CD8-positive, alpha-beta memory T cell (primary cell): ENCODE data around the gene TRIM32. TPM values are rescaled to one million over a fixed set of nuclear protein-coding genes. Genes with fewer than 3 reads are reported as not detected.
A peak's percentile ranks its signal among the peaks of the same experiment; 100 is the strongest.

Source experiments
- CTCF ChIA-PET: fragments of 350-600 bp; sonication (Branson Sonifier 250); formaldehyde crosslinking; loops from one replicate; lab custom pipeline; 2021; ENCODE audit warnings: antibody characterized with exemption; lab: Charles Lee
- POLR2A ChIA-PET: fragments of 350-600 bp; sonication (Branson Sonifier 250); formaldehyde crosslinking; loops from one replicate; lab custom pipeline; 2021; ENCODE audit warnings: antibody characterized with exemption; lab: Charles Lee
- DNase-seq, 5 donors: peaks; one replicate each; pipeline versions ENCODE4 v3.0.0 to v3.0.0-alpha.2; 2020 to 2022; ENCODE audit warnings: mixed read lengths in 1 of 5
- H3K27ac ChIP-seq: one replicate; pipeline ENCODE4 v1.7.0; 2013; ENCODE audit warnings: low read depth, mild to moderate bottlenecking, low read length, moderate library complexity
- H3K27me3 ChIP-seq: 2 replicates; pipeline ENCODE4 v1.7.0; 2013; ENCODE audit warnings: low read length, mild to moderate bottlenecking; ENCODE audit not compliant: insufficient read depth, poor library complexity, severe bottlenecking
- H3K36me3 ChIP-seq: 2 replicates; pipeline ENCODE4 v1.7.0; 2013; ENCODE audit warnings: mild to moderate bottlenecking, low read length, moderate library complexity; ENCODE audit not compliant: insufficient read depth
- H3K4me1 ChIP-seq: 2 replicates; pipeline ENCODE4 v1.7.0; 2013; ENCODE audit warnings: mild to moderate bottlenecking, low read length, moderate library complexity; ENCODE audit not compliant: insufficient read depth
- H3K4me3 ChIP-seq: 2 replicates; pipeline ENCODE4 v1.7.0; 2013; ENCODE audit warnings: mild to moderate bottlenecking, low read length
- H3K9me3 ChIP-seq: 2 replicates; pipeline ENCODE4 v1.7.0; 2013; ENCODE audit warnings: mild to moderate bottlenecking, low read length
- H3K27ac Mint-ChIP-seq, 8 donors: one replicate each; pipeline ENCODE4 v1.8.0; 2020 to 2021; ENCODE audit warnings: mixed read lengths in 8 of 8, mild to moderate bottlenecking in 6 of 8, inconsistent platforms in 3 of 8, moderate library complexity in 3 of 8
- H3K27me3 Mint-ChIP-seq, 2 donors: one replicate each; pipeline ENCODE4 v1.8.0; 2020 to 2021; ENCODE audit warnings: mixed read lengths in 2 of 2, mild to moderate bottlenecking in 1 of 2, moderate library complexity in 1 of 2
- H3K36me3 Mint-ChIP-seq, 3 donors: one replicate each; pipeline ENCODE4 v1.8.0; 2020 to 2021; ENCODE audit warnings: mixed read lengths in 3 of 3, inconsistent platforms in 1 of 3, mild to moderate bottlenecking in 1 of 3
- H3K4me1 Mint-ChIP-seq, 3 donors: one replicate each; pipeline ENCODE4 v1.8.0; 2020 to 2021; ENCODE audit warnings: mixed read lengths in 3 of 3, inconsistent platforms in 1 of 3, mild to moderate bottlenecking in 1 of 3
- H3K4me3 Mint-ChIP-seq, 7 donors: one replicate each; pipeline ENCODE4 v1.8.0; 2020 to 2021; ENCODE audit warnings: mixed read lengths in 7 of 7, mild to moderate bottlenecking in 6 of 7, moderate library complexity in 4 of 7, inconsistent platforms in 2 of 7
- H3K9me3 Mint-ChIP-seq, 5 donors: one replicate each; pipeline ENCODE4 v1.8.0; 2020 to 2022; ENCODE audit warnings: mixed read lengths in 5 of 5, mild to moderate bottlenecking in 3 of 5, moderate library complexity in 2 of 5, inconsistent platforms in 1 of 5
- polyA plus RNA-seq: library from polyadenylated mRNA; unstranded; fragments of 300-500 nt; fragmentation: Illumina TruSeq; gene quantifications from one replicate; pipeline ENCODE4 v1.2.3, GENCODE V29; 2021
- total RNA-seq, 2 experiments: library from RNA; stranded (reverse); gene quantifications; one replicate each; pipeline ENCODE4 v1.2.3, GENCODE V29; 2021

The TRIM32 gene
- total and polyA plus RNA-seq, 3 experiments from 2014 or later = 11.7 to 14.2 (median 13.3) TPM

DNA sequence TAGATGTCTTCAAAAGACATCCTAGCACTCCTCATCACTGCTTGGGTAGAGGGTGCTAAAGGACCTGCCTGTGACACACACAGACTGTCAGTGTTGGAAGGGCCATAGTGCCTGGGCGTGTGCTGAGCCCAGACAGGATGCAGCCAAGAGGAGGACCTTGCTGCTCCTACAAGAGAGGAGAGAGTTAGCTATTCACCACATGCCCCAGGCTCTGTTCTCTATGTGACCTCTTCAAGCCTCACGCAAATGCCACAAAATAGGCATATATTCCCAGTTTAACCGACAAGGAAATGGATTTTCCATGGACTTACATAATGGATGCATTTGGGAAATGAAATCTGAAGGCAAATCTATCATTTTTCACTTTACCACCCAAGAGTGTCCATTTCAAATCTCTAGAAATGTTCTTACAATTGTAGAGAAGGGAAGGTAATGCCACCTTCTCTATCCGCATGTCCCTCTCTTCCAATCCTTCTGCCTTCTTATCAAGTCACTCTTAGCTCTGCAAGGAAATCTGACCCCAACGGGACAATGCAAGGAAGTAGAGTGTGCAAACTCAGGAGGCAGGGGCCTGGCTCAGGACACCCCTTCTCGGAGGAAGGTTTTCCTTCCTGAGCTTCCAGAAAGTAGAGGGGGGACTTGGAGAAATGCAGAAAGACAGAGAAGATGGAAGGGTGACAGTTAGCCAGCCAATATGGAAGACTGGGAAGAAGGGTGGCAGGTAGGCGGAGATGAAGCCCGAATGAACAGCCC, 49.5 kb downstream of the TRIM32 start:
- Histone ChIP-seq H3K9me3 (no peaks in the 10 kb centered on the region), H3K4me3 (no peak overlapping the region), H3K36me3 (no peaks in the 10 kb centered on the region), H3K27ac (no peak overlapping the region), H3K4me1 (no peaks in the 10 kb centered on the region), H3K27me3 (no peaks in the 10 kb centered on the region)
- Mint-ChIP-seq H3K27me3 (peaks cover 6 to 25% of the 10 kb centered on the region in 2 donors), H3K36me3 (peaks cover 0 to 3% (median 0%) of the 10 kb centered on the region in 3 donors), H3K27ac (no peak overlapping the region), H3K4me1 (peaks cover 2 to 7% (median 7%) of the 10 kb centered on the region in 3 donors), H3K4me3 (no peak overlapping the region), H3K9me3 (peaks cover 0 to 2% (median 0%) of the 10 kb centered on the region in 5 donors)
- DNase-seq = no peak
- POLR2A ChIA-PET = no interaction called here
- CTCF ChIA-PET = interaction anchor here (0.7 to 1.6 kb wide), 3 partner anchors 10 to 41 kb away, joined by 3 to 7 read pairs (median 5); no protein-coding TSS in a partner anchor

DNA sequence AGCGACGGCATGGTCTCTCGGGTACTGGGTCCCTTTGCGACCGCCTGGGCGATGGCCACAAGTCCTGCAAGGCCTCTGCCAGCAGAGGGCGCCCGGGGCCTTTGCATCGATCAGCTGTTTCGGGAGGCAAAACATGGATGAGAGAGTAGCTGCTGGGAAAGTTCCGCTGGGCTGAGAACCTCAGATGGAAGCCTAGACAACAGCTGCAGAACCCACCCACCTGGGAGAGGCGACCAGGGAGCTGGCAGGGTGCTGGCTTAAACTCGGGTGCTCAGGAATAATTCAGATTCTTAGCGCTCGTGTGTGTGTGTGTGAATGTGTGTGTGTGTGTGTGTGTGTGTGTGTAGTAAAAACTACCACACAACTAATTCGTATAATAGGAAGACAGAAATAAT, 50.0 kb downstream of the TRIM32 start:
- Histone ChIP-seq H3K27me3 (no peaks in the 10 kb centered on the region), H3K9me3 (no peaks in the 10 kb centered on the region), H3K27ac (no peak overlapping the region), H3K4me1 (no peaks in the 10 kb centered on the region), H3K4me3 (no peak overlapping the region), H3K36me3 (no peaks in the 10 kb centered on the region)
- peaks cover 0 to 2% (median 0%) of the 10 kb centered on the region in 5 donors for H3K9me3 Mint-ChIP-seq
- DNase-seq = peak in 3 of 5 donors; percentile 3 to 52 (median 20)
- H3K4me1 Mint-ChIP-seq = peaks cover 2 to 7% (median 7%) of the 10 kb centered on the region in 3 donors
- H3K27me3 Mint-ChIP-seq = peaks cover 6 to 25% of the 10 kb centered on the region in 2 donors
- no peak overlapping the region for H3K4me3 Mint-ChIP-seq
- POLR2A ChIA-PET = no interaction called here
- CTCF ChIA-PET = interaction anchor here (0.7 to 1.6 kb wide), 3 partner anchors 11 to 42 kb away, joined by 3 to 7 read pairs (median 5); no protein-coding TSS in a partner anchor
- peaks cover 0 to 3% (median 0%) of the 10 kb centered on the region in 3 donors for H3K36me3 Mint-ChIP-seq
- H3K27ac Mint-ChIP-seq = no peak overlapping the region

DNA sequence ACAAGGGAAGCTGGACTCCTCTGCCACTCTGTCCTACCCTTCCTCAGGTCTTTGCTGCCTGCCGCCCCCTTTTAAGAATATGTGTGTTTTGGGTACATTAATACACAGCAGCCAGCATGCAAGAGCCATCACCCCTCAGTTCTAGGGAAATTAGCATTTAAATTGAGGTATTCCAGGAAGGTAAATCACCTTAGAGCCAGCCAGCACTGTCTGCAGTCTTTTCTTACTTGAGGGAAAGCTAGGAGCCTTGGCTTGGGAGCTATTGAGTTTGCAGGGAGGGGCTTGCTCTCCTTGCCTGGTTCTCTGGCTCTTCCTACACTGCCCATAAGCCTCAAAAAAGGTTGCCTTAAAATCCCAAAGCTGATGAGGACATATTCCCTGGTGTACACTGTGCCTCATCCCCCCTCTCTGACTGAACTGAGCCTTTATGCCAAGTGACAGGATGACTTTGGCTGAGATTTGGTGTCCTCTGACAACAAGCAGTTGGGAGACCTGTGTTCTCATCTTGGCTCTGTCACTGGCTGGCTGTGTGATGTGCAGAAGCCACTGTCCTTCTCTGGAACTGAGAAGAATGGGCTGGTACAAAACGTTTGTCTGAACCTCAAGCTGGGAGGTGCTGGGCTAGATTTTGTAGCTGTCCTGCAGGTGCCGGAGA, 54.1 kb downstream of the TRIM32 start:
- CTCF ChIA-PET = no interaction called here
- peaks cover 2 to 7% (median 6%) of the 10 kb centered on the region in 3 donors for H3K4me1 Mint-ChIP-seq

DNA sequence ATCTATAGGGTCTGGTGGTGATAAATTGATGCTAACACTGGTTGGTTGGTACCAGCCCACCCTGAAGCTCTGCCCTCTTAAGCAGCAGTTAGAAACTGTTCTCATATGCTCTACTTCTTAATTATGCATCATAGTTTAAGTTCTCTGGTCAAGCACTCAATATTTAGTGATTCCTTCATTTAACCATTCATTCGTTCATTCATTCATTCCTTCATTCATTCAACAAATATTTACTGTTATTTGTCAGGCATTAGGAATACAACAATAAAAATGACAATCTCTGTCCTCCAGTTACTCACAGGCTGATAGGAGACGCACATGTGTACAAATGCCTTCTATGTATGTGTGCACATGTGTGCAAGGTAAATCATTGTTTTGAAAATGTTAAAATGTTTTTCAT, 54.6 kb downstream of the TRIM32 start:
- Histone ChIP-seq H3K9me3 (no peaks in the 10 kb centered on the region), H3K4me1 (no peaks in the 10 kb centered on the region), H3K36me3 (no peaks in the 10 kb centered on the region), H3K27ac (no peak overlapping the region), H3K4me3 (no peak overlapping the region), H3K27me3 (no peaks in the 10 kb centered on the region)
- DNase-seq = no peak
- Mint-ChIP-seq H3K36me3 (no peaks in the 10 kb centered on the region), H3K27me3 (peaks cover 4 to 7% of the 10 kb centered on the region in 2 donors), H3K9me3 (peaks cover 0 to 2% (median 0%) of the 10 kb centered on the region in 5 donors), H3K27ac (no peak overlapping the region), H3K4me3 (no peak overlapping the region), H3K4me1 (peaks cover 0 to 6% (median 3%) of the 10 kb centered on the region in 3 donors)
- POLR2A ChIA-PET = no interaction called here
- CTCF ChIA-PET = no interaction called here

More for the DNA sequence above, 54.1 kb downstream of the TRIM32 start:
- Histone ChIP-seq H3K36me3 (no peaks in the 10 kb centered on the region), H3K27ac (no peak overlapping the region), H3K9me3 (no peaks in the 10 kb centered on the region), H3K4me3 (no peak overlapping the region), H3K4me1 (no peaks in the 10 kb centered on the region), H3K27me3 (no peaks in the 10 kb centered on the region)
- POLR2A ChIA-PET = no interaction called here
- no peak for DNase-seq
- Mint-ChIP-seq H3K9me3 (peaks cover 0 to 2% (median 0%) of the 10 kb centered on the region in 5 donors), H3K27ac (no peak overlapping the region), H3K4me3 (no peak overlapping the region), H3K27me3 (peaks cover 3 to 5% of the 10 kb centered on the region in 2 donors), H3K36me3 (no peaks in the 10 kb centered on the region)

DNA sequence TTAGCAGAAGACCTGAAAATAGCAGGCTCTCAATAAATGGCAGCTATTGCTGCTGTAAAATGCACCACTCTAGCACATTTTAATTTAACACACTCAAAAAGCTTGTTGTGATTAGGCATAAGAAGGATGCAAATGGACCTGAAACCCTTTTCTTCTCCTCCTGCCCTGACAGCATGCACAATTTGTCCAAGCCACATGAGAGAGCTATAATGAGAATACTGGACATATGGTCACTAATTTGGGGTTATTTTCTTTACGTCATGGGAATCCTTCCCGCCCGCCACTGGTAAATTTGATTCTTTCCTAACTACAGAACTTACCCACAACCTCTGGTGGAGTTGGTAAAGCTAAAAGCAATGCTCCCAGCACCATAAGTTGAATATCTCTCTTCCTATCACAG, 62.1 kb downstream of the TRIM32 start:
- no peak overlapping the region for H3K4me3 ChIP-seq
- no peaks in the 10 kb centered on the region for H3K36me3 ChIP-seq
- no peak overlapping the region for H3K27ac ChIP-seq
- no peaks in the 10 kb centered on the region for H3K27me3 ChIP-seq
- Mint-ChIP-seq H3K27ac (no peak overlapping the region), H3K27me3 (peaks cover 4 to 23% of the 10 kb centered on the region in 2 donors), H3K36me3 (no peaks in the 10 kb centered on the region), H3K4me3 (no peak overlapping the region), H3K4me1 (no peaks in the 10 kb centered on the region), H3K9me3 (no peaks in the 10 kb centered on the region)
- POLR2A ChIA-PET = no interaction called here
- no peaks in the 10 kb centered on the region for H3K4me1 ChIP-seq
- H3K9me3 ChIP-seq = no peaks in the 10 kb centered on the region
- no peak for DNase-seq
- CTCF ChIA-PET = no interaction called here

DNA sequence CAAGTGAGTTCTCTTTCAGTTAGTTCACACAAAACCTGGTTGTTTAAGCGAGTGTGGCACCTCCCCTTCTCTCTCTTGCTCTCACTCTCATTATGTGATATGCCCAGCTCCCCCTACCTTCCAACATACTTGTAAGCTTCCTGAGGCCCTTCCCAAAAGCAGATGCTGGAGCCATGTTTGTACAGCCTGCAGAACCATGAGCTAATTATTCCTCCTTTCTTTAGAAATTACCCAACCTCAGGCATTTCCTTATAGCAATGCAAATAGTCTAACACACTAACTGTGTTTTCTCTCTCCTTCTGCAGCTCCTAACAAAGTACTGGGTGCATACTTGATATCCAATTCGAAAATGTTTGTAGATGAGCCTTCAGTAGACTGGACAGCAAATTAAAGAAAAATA, 62.7 kb downstream of the TRIM32 start:
- Histone ChIP-seq H3K27ac (no peak overlapping the region), H3K9me3 (no peaks in the 10 kb centered on the region), H3K4me3 (no peak overlapping the region), H3K4me1 (no peaks in the 10 kb centered on the region), H3K27me3 (no peaks in the 10 kb centered on the region), H3K36me3 (no peaks in the 10 kb centered on the region)
- POLR2A ChIA-PET = no interaction called here
- CTCF ChIA-PET = no interaction called here
- no peak for DNase-seq
- Mint-ChIP-seq H3K36me3 (no peaks in the 10 kb centered on the region), H3K9me3 (no peaks in the 10 kb centered on the region), H3K27me3 (peaks cover 4 to 23% of the 10 kb centered on the region in 2 donors), H3K4me3 (no peak overlapping the region), H3K4me1 (no peaks in the 10 kb centered on the region), H3K27ac (no peak overlapping the region)

DNA sequence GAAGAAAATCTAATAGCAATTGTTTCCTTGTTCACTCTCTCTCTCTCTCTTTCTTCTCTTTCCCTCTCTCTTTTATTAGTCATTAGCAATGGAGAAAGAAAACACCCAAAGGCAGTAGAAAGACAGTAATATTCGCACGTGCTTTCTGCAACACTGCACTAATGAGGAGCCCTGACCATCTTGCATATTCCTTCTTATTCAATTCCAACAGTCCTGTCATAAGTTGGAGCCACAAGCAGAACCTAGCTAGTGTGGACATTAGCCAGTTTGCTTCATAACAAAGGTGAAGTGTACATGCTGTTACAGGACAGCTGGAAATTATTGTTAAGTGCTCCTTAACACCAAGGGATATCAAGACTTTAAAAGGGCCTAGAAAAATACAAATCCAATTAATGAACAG, 63.4 kb downstream of the TRIM32 start:
- Histone ChIP-seq H3K27me3 (no peaks in the 10 kb centered on the region), H3K4me1 (no peaks in the 10 kb centered on the region), H3K36me3 (no peaks in the 10 kb centered on the region), H3K9me3 (no peaks in the 10 kb centered on the region), H3K4me3 (no peak overlapping the region), H3K27ac (no peak overlapping the region)
- Mint-ChIP-seq H3K27me3 (peaks cover 4 to 24% of the 10 kb centered on the region in 2 donors), H3K9me3 (peaks cover 0 to 1% (median under 1%) of the 10 kb centered on the region in 5 donors), H3K4me3 (no peak overlapping the region), H3K4me1 (no peaks in the 10 kb centered on the region), H3K36me3 (no peaks in the 10 kb centered on the region), H3K27ac (no peak overlapping the region)
- CTCF ChIA-PET = no interaction called here
- POLR2A ChIA-PET = no interaction called here
- DNase-seq = no peak
